Measurements from ENCODE around the gene CACNA2D1. TPM values are rescaled to one million over a fixed set of nuclear protein-coding genes. Genes with fewer than 3 reads are reported as not detected.

CACNA2D1 gene
- polyA plus RNA-seq, 2 of the 4 experiments (the other 2 are of a cell fraction): 18.0 to 32.9 TPM

DNA sequence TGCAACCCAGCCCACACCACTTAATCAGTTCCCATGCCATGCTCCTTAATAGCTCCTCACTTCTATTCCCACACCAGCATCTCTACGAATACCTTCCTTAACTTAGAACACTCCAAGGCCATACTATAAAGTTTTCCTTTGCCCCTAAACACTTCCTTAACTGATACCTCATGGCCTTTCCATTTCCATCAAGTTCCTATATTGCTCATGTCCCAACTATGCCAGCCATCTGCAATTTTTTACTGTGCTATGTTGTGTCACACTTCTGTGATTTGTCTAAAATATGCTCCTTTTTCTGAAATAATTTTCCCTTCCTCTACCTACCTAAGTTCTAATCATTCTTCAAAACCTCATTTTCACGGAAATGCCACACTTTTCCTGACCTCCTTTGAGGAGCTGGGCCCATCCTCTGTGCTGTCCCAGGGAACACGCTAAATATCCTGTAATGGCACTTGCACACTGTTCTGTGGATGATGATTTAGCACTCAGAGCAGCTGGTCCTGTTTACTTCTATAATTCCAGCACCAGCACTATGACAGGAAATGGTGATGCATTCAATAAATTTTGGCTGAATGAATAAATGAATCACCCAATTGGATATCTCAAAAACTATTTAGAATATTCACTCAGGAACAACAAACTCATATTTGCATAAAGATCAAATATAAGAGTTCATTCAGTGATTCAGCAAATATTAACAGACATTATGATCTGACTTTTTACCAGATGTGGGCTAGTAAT is 407.3 kb downstream of the CACNA2D1 start:
- Histone ChIP-seq H3K27ac (no peak overlapping the region), H3K4me3 (no peak overlapping the region), H3K4me2 (no peak overlapping the region), H3K9me3 (no peaks in the 10 kb centered on the region), H3K4me1 (0 out of 3 replicates have a peak, but pooled peaks cover 8% of the 10 kb centered on the region)
- TF ChIP-seq FOXS1 (CRISPR knock-in tag; IDR thresholded peaks at IDR 0.05): no peak
- TF ChIP-seq EP300 (IDR thresholded peaks at IDR 0.05): no peak
- TF ChIP-seq CEBPB (IDR thresholded peaks at IDR 0.05): no peak
- no peak for TF ChIP-seq JUN (IDR thresholded peaks at IDR 0.05)
- TF ChIP-seq RAD21 (conservative IDR thresholded peaks at IDR 0.05 in 1 of 2, IDR thresholded peaks at IDR 0.05 in 1 of 2): no peak
- no peak for TF ChIP-seq KDM5A (IDR thresholded peaks at IDR 0.05)
- TF ChIP-seq FOSB (CRISPR knock-in tag; IDR thresholded peaks at IDR 0.05): no peak
- TF ChIP-seq TFCP2L1 (CRISPR knock-in tag; IDR thresholded peaks at IDR 0.05): no peak
- TF ChIP-seq HES2 (IDR thresholded peaks at IDR 0.05): no peak
- TF ChIP-seq CHD4 (IDR thresholded peaks at IDR 0.05; ENCODE audit: borderline replicate concordance): no peak
- no peak for TF ChIP-seq HOXA7 (CRISPR knock-in tag; IDR thresholded peaks at IDR 0.05)
- TF ChIP-seq TP53 (CRISPR knock-in tag; IDR thresholded peaks at IDR 0.05): no peak
- no peak for TF ChIP-seq NFE2L2 (conservative IDR thresholded peaks at IDR 0.05; ENCODE audit: low read length)
- TF ChIP-seq RFX5 (IDR thresholded peaks at IDR 0.05): no peak
- no peak for TF ChIP-seq EHF (CRISPR knock-in tag; IDR thresholded peaks at IDR 0.05)
- no peak for TF ChIP-seq ATOH8 (CRISPR knock-in tag; IDR thresholded peaks at IDR 0.05; ENCODE audit: low read depth)
- no peak for TF ChIP-seq CBX8 (IDR thresholded peaks at IDR 0.05)
- ChIA-PET CTCF (interaction anchor here (0.7 to 1.3 kb wide), 3 partner anchors 179 to 569 kb away, joined by 3 to 4 read pairs (median 3); no protein-coding TSS in a partner anchor), POLR2A (no interaction called here)
- WGBS (ENCODE audit: missing lambda C conversion rate): 94% methylated on average over 3 of the region's 3 CpGs
- no peak for DNase-seq (ENCODE audit: low read depth in 1 of 2, low spot score in 1 of 2)
- FAIRE-seq: no peak
- no peak for ATAC-seq

- ATAC-seq (no peak), FAIRE-seq (no peak), DNase-seq (ENCODE audit: low read depth in 1 of 2, low spot score in 1 of 2) (no peak)
- POLR2A ChIA-PET: no interaction called here
- TF ChIP-seq HOXA7 (CRISPR knock-in tag; IDR thresholded peaks at IDR 0.05) (no peak), PHF8 (IDR thresholded peaks at IDR 0.05; ENCODE audit: borderline replicate concordance, low read depth) (no peak), HMGXB4 (CRISPR knock-in tag; IDR thresholded peaks at IDR 0.05; ENCODE audit: borderline replicate concordance) (no peak), ELK1 (IDR thresholded peaks at IDR 0.05; ENCODE audit: low read depth, low read length) (no peak), RAD21 (conservative IDR thresholded peaks at IDR 0.05 in 1 of 2, IDR thresholded peaks at IDR 0.05 in 1 of 2) (no peak)
- WGBS (ENCODE audit: missing lambda C conversion rate): 93% methylated on average over 1 of the region's 1 CpG
- Histone ChIP-seq H3K27ac (no peak overlapping the region), H3K9me3 (no peaks in the 10 kb centered on the region), H3K4me1 (0 out of 3 replicates have a peak, but pooled peaks cover 8% of the 10 kb centered on the region), H3K4me2 (no peak overlapping the region), H3K4me3 (no peak overlapping the region)
- CTCF ChIA-PET: interaction anchor here (1.3 kb wide), 1 partner anchor 570 kb away, joined by 4 read pairs; no protein-coding TSS in a partner anchor
Measured at GRCh38 chr7:82035456-82035855, 408.1 kb downstream of the CACNA2D1 start.
